Endothelial cell of umbilical vein (primary cell): ENCODE measurements around the gene MRPS35.

ENCODE experiments used
- CTCF ChIP-seq, 2 donors: IDR thresholded peaks; 1 replicate in 1 of 2; 2 replicates in 1 of 2; pipeline ENCODE4 v1.5.1; 2011; ENCODE audit warnings: low read length in 2 of 2, mild to moderate bottlenecking in 2 of 2, moderate library complexity in 2 of 2, control low read depth in 1 of 2, inconsistent platforms in 1 of 2, low read depth in 1 of 2; ENCODE audit not compliant: insufficient read depth in 1 of 2; ENCODE audit errors: extremely low read depth in 1 of 2
- EZH2 ChIP-seq: IDR thresholded peaks from 2 replicates; pipeline ENCODE4 v1.6.1; 2012; ENCODE audit warnings: borderline replicate concordance, low read depth, mild to moderate bottlenecking, moderate library complexity, low read length, inconsistent platforms; ENCODE audit not compliant: severe bottlenecking
- FOS ChIP-seq: IDR thresholded peaks from 2 replicates; pipeline ENCODE4 v1.6.1; 2011; ENCODE audit warnings: mild to moderate bottlenecking, low read length, moderate library complexity, borderline replicate concordance; ENCODE audit not compliant: insufficient read depth
- GATA2 ChIP-seq: IDR thresholded peaks from 2 replicates; pipeline ENCODE4 v1.7.0; 2011; ENCODE audit warnings: low read depth, mild to moderate bottlenecking, moderate library complexity, mixed read lengths, low read length; ENCODE audit not compliant: insufficient read length, insufficient read depth
- JUN ChIP-seq: IDR thresholded peaks from 2 replicates; pipeline ENCODE4 v1.6.1; 2011; ENCODE audit warnings: borderline replicate concordance, low read depth; ENCODE audit not compliant: insufficient read length, insufficient read depth
- MAX ChIP-seq: IDR thresholded peaks from 2 replicates; pipeline ENCODE4 v1.6.1; 2011; ENCODE audit not compliant: insufficient read depth, insufficient read length
- POLR2A ChIP-seq: IDR thresholded peaks from 2 replicates; pipeline ENCODE4 v1.6.1; 2012; ENCODE audit warnings: low read depth, mild to moderate bottlenecking, control low read depth, low read length
- POLR2AphosphoS5 ChIP-seq: IDR thresholded peaks from 2 replicates; pipeline ENCODE4 v1.6.1; 2012; ENCODE audit warnings: low read depth, mild to moderate bottlenecking, control low read depth, low read length, moderate library complexity; ENCODE audit not compliant: insufficient read depth

- TF ChIP-seq EZH2 (no peak), CTCF (IDR thresholded peaks at IDR 0.05; ENCODE audit: extremely low read depth in 1 of 2, insufficient read depth in 1 of 2, low read depth in 1 of 2, low read length in 2 of 2) (no peak), JUN (no peak), POLR2A (no peak), MAX (no peak), POLR2AphosphoS5 (no peak), GATA2 (no peak), FOS (no peak)
Observed at GRCh38 chr12:27705263-27705662, 5.4 kb upstream of the MRPS35 start.
